Activated CD8-positive, alpha-beta memory T cell treated with anti-CD3 and anti-CD28 coated beads for 4 hours (primary cell): ENCODE data around the gene RAB3B.
"Not testable (repeated sequence)": the region's sequence is repeated elsewhere in the genome, so short reads cannot be mapped to it uniquely, and the experiment has no call there.

Source experiments
- DNase-seq, 2 donors: peaks; one replicate each; pipeline ENCODE4 v3.0.0-alpha.2; 2020; ENCODE audit warnings: low read depth in 2 of 2

The RAB3B gene

DNA sequence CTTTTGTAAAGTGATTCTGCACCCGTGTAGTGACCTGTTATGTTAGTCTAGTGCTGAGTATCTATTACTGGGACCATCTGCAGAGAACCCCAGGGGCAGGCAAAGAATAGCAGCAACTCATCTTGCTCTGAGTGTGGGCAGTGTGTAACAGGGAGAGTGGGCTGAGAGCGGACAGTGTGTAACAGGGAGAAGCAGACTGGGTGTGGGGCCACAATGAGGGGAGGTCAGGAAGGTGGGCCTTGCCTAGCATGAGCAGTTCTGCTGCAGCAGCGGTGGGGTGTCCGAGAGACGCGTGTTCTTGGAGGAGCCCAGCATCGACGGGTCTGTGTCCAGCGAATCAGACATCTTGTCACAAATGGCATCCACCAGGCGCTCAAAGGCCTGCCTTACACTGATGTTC lies 70.8 kb downstream of the RAB3B start:
- DNase-seq = no peak

DNA sequence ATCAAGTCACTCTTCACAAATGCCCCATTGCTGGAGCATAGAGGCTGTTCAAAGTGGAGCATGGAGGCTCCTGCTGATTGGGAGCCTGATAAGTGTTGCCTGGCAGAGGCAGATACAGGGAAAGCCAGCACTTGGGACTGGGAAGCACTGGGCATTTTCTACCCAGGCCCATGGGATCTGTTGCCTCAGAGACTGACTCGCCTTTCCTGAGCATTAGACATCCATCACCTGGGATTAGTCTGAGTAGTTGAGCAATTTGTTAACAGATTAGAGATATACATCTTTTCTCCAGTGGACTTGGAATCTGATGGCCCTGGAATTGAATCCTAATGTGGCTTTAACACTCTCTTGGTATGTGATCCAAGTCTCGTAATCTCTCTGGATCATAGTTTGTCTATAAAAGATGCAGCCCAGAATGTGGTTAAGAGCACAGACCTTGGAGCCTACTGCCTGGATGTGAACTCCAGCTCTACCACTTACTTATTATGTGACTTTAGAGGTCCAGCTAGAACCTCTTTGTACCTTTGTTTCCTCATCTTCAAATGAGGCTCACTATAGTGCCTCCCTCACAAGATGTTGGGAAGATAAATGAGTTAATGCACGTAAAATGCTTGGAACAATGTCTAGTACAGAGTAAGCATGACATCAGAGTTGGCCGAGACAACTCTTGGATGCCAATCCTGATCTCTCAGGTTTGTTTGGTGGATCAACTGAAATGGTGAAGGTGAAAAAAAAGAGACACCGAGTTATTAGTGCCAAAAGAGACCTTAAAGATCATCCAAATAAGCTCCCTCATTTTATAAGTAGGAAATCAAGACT lies 73.7 kb downstream of the RAB3B start:
- no peak for DNase-seq

GRCh38 chr1:51915951-51916350 lies 74.5 kb downstream of the RAB3B start:
- no peak for DNase-seq

- DNase-seq = no peak
Observed at GRCh38 chr1:51912881-51913280, 77.6 kb downstream of the RAB3B start.

DNA sequence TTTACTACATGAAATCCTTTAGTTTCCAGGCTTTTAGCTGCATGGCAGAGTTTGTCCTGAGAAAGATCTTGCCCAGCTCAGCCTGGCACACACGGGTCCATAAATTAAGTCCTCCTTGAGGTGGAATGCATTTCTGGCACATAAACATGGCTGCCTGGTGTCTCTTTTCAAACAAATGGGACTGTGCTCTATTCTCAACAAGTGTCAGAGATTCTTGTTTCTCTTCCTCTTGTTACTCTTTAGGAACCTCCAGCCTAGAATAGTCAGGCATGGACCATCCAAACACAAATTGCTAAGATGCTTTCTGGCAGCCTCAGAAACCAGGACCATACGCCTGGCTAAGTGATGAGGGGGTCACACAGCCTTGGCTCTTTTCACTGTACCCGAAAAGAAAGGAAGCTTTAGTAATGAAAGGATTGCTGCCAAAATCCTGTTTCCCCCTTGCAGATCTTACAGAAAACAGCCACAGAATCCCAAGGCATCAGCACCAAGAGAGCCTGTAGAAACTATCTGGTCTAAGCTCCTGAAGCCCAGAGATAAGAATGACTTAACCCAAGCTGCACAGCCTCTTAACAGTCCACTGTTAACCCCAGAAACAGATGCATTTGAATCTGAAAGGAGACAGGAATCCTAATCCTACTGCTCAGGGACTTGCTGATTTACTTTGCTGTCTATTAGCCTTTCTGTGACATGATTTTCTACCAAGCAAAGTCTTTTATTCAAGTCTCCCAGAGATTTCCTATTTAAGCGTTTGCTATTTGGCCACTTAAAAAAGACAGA lies 80.1 kb downstream of the RAB3B start:
- DNase-seq = no peak

- no peak for DNase-seq
Observed at GRCh38 chr1:51908499-51908898, 82.0 kb downstream of the RAB3B start.

- no peak for DNase-seq
Observed at GRCh38 chr1:51907079-51907702, 83.3 kb downstream of the RAB3B start.

GRCh38 chr1:51906306-51907078 lies 84.0 kb downstream of the RAB3B start:
- no peak for DNase-seq

DNA sequence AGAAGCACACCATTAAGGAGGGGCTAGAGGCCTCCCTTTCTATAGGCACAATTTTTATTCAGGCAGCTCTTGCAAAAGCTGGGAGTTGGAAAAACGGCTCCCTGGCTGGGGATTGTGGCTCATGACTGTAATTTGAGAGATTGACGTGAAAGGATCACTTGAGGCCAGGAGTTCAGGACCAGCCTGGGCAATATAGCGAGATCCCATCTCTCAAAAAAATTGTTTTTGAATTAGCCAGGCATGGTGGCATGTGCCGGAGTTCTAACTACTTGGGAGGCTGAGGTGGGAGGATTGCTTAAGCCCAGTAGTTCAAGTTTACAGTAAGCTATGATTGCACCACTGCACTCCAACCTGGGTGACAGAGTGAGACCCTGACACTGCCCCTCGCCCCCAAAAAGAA lies 88.0 kb downstream of the RAB3B start:
- no peak for DNase-seq

- no peak for DNase-seq
Observed at GRCh38 chr1:51901151-51901550, 89.3 kb downstream of the RAB3B start.

- no peak for DNase-seq
Observed at GRCh38 chr1:51899022-51899421, 91.5 kb downstream of the RAB3B start.

- DNase-seq = no peak
Observed at GRCh38 chr1:51898090-51898734, 92.3 kb downstream of the RAB3B start.

GRCh38 chr1:51897699-51898031 lies 92.8 kb downstream of the RAB3B start:
- DNase-seq = no peak

- not testable (repeated sequence) for DNase-seq
Observed at GRCh38 chr1:51894748-51895147, 95.8 kb downstream of the RAB3B start.

DNA sequence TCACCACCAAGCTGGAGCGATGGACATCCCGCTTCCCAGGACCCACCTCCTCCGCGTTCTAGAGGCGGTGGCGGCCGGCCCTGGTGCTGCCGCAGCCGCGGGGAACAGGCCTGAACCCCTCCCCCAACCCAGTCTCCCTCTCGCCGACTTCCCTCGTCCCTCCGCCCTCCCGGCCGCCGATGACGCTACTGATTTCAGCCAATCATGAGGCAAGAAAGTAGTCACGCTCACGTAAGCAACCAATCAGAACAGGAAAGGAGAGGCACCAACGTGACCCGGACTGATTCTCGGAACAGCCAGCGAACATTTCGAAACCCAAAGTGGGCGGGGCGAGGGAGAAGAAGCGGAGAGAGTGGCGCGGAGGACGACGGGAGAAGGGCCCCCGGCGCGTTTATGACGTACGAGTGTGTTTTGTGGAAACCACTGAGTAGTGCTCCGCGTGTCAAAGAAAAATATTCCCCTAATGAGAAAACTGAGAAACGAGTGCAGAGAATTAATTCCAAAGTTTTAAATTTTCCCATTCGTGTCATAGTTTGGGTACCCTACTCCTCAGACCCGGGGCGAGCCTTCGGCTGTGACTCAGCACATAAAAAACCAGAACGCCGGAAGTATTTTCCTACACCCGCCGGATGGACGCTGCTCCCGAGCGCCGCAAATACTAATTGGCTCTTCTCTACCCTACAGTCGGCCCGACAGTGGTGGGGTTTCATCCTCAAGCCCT lies 111.7 kb downstream of the RAB3B start, which contains the start of gene NRDC:
TSS of gene NRDC (minus strand) at position 112 of the 721 bp plus-strand sequence. CDS start 112 bp downstream, outside the sequence.
- peak; percentile 99 for DNase-seq

- no peak for DNase-seq
Observed at GRCh38 chr1:51878308-51878615, 112.2 kb downstream of the RAB3B start.

DNA sequence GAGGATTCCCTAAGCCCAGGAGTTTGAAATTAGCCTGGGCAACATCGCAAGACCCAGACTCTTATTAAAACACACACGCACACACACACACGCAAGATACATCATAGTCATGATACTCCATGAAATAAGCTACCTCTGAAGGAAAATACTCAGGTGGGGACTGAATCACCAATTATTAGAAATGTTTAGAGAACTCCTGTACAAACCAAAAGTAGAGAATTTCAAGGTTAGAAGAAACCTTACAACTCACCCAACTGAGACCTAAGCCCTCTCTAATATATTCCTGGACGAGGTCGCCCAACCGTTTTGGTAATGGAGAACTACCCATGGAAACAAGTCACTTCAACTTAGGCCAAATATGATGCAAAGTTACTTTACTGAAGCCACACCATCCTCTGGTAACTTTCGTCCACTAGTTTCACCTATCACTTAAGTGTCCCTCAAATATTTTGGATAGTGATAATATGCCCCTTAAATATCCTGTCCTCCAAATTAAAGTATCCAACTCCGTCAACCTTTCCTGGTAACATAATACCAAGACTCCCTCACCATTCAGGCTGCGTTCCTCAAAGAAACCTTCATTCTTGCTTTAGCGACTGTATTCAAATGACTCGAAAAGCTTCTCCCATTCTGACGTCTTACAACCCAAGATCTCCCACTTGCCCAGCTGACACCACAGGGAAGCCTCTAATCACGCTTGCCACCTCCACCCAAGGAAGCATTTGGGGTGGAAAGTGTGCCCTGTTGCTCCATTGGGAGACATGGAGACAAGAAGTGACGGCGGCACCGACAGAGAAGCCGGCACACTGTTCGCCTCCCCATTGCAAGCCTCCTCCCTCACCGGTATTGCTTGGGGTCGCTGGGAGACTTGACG lies 112.8 kb downstream of the RAB3B start:
- DNase-seq = no peak

- DNase-seq = no peak
Observed at GRCh38 chr1:51875836-51876235, 114.7 kb downstream of the RAB3B start.

- DNase-seq = no peak
Observed at GRCh38 chr1:51875291-51875772, 115.2 kb downstream of the RAB3B start.

- not testable (repeated sequence) for DNase-seq
Observed at GRCh38 chr1:51873270-51873669, 117.2 kb downstream of the RAB3B start.
